HG03442 (cell line): ENCODE results near the gene SLC10A4.
"Not testable (repeated sequence)": the region's sequence is repeated elsewhere in the genome, so short reads cannot be mapped to it uniquely, and the experiment has no call there.

Experiments
- ATAC-seq: cut with Tn5 transposase; IDR thresholded peaks from one replicate; pipeline ENCODE4 v1.9.1; 2021; ENCODE audit warnings: mild to moderate bottlenecking, moderate library complexity; ENCODE audit not compliant: unreplicated experiment

SLC10A4 gene

GRCh38 chr4:48483006-48483776 lies at the start of gene SLC10A4:
Gene SLC10A4, plus strand, starts transcription at chr4:48483343. Its CDS starts 219 bp downstream, at chr4:48483562.
- no peak for ATAC-seq

- ATAC-seq = no peak
Measured at GRCh38 chr4:48436318-48436717, 46.8 kb upstream of the SLC10A4 start.

- ATAC-seq = no peak
Measured at GRCh38 chr4:48439988-48440387, 43.2 kb upstream of the SLC10A4 start.

- not testable (repeated sequence) for ATAC-seq
Measured at GRCh38 chr4:48440914-48441313, 42.2 kb upstream of the SLC10A4 start.

GRCh38 chr4:48445704-48446103 lies 37.4 kb upstream of the SLC10A4 start:
- ATAC-seq = no peak

- no peak for ATAC-seq
Measured at GRCh38 chr4:48446642-48447041, 36.5 kb upstream of the SLC10A4 start.

- ATAC-seq = no peak
Measured at GRCh38 chr4:48449151-48449550, 34.0 kb upstream of the SLC10A4 start.

- ATAC-seq = no peak
Measured at GRCh38 chr4:48450740-48451139, 32.4 kb upstream of the SLC10A4 start.

GRCh38 chr4:48451656-48452055 lies 31.5 kb upstream of the SLC10A4 start:
- ATAC-seq = not testable (repeated sequence)

GRCh38 chr4:48454591-48454990 lies 28.6 kb upstream of the SLC10A4 start:
- ATAC-seq = no peak

- no peak for ATAC-seq
Measured at GRCh38 chr4:48461000-48461399, 22.1 kb upstream of the SLC10A4 start.

GRCh38 chr4:48462363-48462762 lies 20.8 kb upstream of the SLC10A4 start:
- ATAC-seq = no peak

GRCh38 chr4:48467442-48467841 lies 15.7 kb upstream of the SLC10A4 start:
- no peak for ATAC-seq

- no peak for ATAC-seq
Measured at GRCh38 chr4:48467891-48468290, 15.3 kb upstream of the SLC10A4 start.

GRCh38 chr4:48470137-48470536 lies 13.0 kb upstream of the SLC10A4 start:
- ATAC-seq = no peak

GRCh38 chr4:48470570-48470969 lies 12.6 kb upstream of the SLC10A4 start:
- no peak for ATAC-seq

GRCh38 chr4:48472794-48473193 lies 10.3 kb upstream of the SLC10A4 start:
- ATAC-seq = no peak

- ATAC-seq = no peak
Measured at GRCh38 chr4:48475770-48476169, 7.4 kb upstream of the SLC10A4 start.

GRCh38 chr4:48478273-48478672 lies 4.9 kb upstream of the SLC10A4 start:
- ATAC-seq = no peak

GRCh38 chr4:48481581-48481980 lies 1.6 kb upstream of the SLC10A4 start:
- no peak for ATAC-seq

GRCh38 chr4:48483777-48484493 lies 792 bp downstream of the SLC10A4 start:
- ATAC-seq = no peak

GRCh38 chr4:48484494-48485168 lies 1.5 kb downstream of the SLC10A4 start:
- ATAC-seq = no peak
